Activated effector memory CD4-positive, alpha-beta T cell treated with Interleukin-2 at 50 U/mL for 16 hours (primary cell): ENCODE measurements around the gene FXYD7.
"Not testable (repeated sequence)": the region's sequence is repeated elsewhere in the genome, so short reads cannot be mapped to it uniquely, and the experiment has no call there.

Source experiments
- DNase-seq: peaks from one replicate; pipeline ENCODE4 v3.0.0-alpha.2; 2020

Gene FXYD7, protein sequence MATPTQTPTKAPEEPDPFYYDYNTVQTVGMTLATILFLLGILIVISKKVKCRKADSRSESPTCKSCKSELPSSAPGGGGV

DNA sequence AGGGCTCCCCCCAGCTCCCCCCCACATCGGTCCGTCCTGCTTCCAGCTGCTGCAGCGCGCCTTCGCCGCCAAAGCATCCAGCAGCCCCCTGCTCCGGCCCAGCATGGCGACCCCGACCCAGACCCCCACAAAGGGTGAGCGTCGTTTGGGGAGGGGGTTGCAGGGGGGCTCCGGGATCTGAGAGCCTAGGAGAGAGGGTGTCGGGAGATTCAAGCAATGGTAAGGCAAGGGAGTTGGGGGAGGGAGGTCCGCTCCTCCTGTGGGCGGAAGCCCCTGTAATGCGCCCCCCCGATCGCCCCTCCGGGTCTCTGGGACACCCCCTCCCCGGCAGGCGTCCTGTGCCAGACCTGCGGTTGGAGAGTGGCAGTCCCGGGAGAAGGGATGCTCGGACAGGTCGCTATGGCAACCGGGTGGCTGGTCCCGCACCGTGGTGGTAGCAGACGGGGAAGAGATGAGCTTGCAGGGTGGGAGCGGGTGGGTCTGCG, at the start of gene FXYD7:
Gene FXYD7, plus strand, starts transcription at position 25 of the 485 bp plus-strand sequence. Its CDS starts 79 bp downstream, at position 104.
- DNase-seq, result no peak

DNA sequence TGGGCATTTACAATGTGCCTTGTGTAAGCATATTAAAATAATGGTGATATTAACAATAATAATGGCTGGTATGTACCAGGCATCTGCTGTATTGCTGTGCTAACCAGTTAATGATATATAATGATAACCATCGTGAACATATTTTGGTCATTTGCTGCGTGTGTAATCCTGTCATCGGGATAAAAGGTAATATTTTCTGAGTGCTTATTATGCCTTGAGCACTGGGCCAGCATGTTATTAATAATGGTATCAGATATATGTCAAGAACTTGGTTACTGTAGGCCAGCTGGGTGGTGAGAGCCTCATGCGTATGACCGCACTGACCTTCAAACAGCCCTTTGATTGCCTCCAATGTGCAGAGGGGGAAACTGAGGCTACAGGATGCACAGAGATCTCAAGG, 49.6 kb upstream of the FXYD7 start:
- DNase-seq, result no peak

DNA sequence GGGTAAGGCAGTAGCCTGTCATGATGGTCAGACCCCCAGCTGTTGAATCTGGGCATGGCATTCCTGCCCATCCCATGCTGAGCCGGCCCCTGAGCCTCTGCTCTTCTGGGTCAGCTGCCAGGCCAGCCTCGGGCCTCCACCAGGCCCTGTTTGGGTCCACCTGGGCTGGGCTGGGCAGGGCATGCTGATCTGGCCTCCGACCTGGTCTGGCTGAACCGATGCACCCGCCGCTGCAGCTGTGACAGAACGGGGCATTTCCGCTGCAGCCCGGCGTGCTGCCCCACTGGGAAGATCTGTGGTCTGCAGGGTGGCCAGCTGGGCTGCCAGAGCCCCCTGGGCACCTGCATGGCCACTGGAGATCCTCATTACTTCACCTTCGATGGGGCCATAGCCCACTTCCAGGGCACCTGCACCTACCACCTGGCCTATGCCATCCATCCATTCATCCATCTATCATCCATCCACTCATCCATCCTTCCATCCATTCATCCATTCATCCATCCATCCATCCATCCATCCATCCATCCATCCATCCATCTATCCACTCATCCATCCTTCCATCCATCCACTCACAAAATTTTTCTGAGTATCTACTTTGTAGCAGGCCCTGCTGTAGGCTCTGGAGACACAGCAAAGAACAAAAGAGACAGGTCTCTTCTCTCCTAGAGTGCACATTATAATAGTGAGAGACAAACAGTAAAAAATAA, 49.0 kb upstream of the FXYD7 start:
- DNase-seq, result no peak

DNA sequence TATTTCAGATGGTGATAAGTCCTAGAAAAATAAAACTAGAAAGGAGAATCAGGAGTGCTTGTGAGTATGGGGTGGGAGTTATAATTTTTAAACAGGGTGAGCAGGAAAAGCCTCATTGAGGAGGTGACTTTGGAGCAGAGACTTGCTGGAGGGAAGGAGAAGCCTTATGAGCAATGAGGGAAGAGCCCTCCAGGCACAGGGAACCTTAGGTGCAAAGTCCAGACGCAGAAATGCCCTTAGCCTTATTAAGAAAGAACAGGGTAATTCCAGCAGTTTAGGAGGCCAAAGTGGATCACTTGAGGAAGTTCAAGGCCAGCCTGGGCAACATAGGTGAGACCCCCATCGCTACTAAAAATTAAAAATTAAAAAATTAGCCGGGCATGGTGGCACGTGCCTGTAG, 48.4 kb upstream of the FXYD7 start:
- no peak for DNase-seq

DNA sequence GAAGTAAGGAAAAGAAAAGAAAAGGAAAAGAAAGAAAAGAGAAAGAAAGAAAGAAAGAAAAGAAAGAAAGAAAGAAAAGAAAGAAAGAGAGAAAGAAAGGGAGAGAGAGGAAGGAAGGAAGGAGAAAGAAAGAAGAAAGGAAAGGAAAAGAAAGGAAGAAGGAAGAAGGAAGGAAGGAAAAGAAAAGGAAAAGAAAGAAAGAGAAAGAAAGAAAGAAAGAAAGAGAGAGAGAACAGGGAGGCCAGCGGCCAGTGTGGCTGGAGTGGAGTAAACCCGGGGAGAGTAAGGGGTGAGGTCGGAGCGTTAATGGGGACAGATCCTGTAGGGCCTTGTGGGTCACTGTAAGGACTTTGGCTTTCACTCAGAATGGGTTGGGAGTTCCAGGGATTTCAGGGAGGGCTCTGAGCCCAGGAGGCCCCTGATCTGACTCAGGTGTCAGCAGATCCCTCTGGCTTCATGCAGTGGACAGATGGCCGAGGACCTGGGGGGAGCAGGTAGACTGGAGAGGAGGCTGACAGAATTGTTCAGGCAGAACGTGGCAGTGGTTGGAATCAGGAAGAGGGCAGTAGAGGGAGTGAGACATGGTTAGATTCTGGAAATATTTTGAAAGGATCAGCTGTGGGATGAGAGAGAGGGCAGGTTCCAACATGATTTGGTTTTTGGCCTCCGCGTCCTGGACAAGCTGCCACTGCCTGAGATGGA, 47.2 kb upstream of the FXYD7 start:
- no peak for DNase-seq

DNA sequence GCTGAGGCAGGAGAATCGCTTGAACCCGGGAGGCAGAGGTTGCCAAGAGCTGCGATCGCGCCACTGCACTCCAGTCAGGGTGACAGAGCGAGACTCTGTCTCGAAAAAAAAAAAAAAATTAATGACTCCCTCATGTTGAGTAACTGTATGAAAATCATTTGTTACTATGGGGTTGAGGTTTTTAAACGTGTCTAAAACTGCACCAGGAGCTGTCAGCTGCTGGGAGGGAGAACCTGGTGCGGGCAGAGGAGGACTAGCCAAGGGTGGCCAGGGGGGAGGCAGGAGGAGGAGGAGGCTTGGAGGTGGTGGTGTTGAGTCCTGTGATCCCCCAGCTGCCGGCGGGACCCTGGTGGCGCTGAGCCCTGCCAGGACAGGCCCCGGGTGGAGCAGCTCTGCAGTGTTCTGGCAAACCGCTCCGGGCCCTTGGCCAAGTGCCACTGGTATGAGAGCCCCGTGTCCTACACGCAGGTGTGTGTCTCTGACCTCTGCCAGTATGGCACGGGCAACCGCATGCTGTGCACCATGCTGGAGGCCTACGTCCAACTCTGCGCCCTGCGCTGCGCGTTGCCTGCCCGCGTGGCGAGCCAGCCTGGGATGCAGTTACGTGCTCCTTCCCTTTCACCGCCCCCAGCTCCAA, 44.5 kb upstream of the FXYD7 start:
- DNase-seq, result no peak

DNA sequence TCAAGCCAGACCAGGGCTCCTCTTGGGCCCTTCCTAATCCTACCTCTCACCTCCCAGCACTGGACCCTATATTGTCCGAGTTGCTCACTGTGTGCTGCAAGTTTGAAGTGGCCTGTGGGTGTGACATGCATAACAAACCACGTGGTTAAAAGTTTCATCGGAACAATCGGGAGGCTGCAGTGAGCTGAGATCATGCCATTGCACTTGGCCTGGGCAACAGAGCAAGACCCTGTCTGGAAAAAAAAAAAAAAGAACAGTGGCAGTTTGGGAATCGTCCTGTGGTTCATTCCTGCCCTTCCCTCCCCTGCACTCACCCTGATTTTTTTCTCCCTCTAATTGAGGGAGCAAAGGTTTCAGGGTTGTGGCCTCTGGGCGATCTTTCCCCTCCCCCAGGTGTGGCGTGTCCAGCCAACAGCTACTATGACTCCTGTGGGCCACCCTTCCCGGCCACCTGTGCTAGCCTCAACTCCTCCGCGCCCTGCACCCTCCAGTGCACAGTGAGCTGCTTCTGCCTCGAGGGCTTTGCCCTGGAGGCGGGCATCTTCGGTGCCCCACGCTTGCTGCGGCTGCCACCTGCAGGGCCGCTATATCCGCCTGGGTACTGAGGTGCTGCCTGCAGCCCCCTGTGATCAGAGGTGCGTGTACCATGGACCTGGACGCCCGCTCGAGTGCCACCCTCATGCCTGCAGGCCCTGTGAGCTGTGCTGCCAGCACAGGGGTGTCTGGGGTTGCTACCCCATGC, 43.7 kb upstream of the FXYD7 start:
- no peak for DNase-seq

DNA sequence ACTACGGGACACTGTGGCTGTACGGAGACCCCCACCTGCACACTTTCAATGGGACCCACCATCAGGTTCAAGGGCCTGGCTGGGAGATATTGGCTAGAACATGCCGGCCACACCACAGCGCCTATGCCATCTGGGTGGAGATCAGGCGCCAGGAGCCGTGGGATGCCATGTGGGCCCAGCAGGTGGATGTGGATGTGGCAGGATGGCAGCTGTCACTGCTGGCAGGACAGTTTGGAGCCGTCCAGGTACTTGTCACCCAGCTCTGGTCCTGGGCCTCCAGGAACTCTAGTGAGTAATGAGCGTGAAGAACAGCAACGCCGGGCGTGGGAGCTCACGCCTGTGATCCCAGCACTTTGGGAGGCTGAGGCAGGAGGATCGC, 43.2 kb upstream of the FXYD7 start:
- no peak for DNase-seq

DNA sequence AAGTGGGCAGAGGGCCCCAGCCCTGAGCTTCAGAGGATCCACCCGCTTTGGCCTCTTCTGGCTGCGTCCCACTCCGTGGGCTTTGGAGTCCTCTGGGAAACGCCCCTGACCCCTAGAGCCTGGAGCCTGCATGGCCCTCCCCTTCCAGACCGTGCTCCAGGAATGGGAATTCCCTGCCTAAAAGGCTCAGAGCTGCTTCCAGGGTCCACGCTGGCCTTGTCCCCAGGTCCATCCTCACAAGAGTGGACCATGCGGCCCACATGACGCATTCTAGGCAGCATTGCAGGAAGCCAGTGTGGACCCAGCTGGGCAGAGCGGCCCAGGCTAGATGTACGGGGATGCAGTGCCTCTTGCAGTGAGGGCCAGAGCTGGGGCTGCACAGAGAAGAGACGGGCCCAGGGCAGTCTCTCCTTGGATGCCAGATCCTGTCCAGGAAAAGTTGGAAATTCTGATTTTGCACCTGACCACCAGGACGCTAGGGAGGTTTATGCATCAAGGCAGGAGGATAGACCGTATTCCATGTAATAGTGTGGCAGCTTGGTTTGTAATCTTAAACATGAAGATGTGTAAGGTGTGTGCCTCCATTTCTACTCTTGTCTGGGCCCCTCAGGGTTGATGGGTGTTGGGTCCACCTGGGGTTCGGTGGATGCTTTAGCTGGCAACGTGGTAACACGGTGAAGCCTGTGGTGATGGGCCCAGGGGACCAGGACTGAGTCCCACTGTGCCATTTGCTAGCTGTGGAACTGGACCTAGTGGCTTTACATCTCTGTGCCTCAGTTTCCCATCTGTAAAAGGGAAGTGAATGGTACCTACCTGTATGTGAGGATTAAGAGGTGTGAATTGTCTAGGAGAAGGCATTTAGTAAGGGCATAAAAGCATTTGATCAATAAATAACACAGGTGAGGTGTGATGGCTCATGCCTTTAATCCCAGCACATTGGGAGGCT, 42.2 kb upstream of the FXYD7 start:
- no peak for DNase-seq

DNA sequence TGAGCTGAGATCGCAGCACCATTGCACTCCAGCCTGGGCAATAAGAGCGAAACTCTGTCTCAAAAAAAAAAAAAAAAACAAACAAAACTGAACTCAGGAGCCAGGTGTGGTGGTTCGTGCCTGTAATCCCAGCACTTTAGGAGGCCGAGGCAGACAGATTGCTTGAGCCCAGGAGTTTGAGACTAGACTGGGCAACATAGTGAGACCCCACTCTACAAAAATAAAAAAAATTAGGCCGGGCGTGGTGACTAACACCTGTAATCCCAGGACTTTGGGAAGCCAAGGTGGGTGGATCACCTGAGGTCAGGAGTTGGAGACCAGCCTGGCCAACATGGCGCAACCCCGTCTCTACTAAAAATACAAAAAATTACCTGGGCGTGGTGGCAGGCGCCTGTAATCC, 41.1 kb upstream of the FXYD7 start:
- DNase-seq, result not testable (repeated sequence)

DNA sequence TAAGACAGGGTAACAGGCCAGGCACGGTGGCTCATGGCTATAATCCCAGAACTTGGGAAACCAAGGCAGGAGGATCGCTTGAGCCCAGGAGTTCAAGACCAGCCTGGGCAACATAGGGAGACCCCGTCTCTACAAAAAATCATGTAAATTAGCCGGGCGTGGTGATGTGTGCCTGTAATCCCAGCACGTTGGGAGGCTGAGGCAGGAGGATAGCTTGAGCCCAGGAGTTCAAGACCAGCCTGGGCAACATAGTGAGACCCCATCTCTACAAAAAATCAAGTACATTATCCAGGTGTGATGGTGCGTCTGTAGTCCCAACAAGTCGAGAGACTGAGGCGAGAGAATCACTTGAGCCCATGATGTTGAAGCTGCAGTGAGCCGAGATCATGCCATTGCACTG, 39.4 kb upstream of the FXYD7 start:
- not testable (repeated sequence) for DNase-seq

DNA sequence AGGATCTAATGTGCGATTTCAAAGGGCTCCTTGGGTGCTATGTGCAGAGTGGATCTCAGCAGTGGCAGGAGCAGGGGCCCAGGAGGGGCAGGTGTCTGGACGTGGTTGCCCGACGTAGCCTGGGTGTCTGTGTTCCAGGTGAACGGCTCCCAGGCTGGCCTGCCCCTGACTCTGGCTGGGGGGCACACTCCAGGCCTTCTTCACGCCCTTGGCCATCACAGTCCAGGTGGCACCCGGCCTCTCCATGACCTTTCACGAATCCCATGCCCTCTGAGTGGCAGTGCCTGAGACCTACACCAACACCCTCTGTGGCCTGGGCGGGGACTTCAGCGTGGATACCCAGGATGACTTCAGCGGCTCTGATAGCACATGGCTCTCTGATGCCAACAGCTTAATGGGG, 38.7 kb upstream of the FXYD7 start:
- no peak for DNase-seq

DNA sequence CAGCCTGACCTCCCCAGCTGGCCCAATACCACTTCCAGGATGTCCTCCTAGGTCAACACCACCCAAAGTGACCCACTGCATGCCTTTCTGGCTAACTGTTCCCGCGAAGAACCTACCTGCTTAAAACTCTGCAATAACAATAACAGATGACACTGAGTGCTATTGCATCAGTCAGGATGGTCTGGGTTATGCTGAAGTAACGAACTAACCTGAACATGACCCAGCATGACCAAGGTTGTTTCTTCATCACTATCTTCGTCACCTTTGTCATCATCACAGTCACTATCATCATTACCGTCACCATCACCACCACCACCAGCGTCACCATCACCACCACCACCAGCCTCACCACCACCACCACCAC, 38.0 kb upstream of the FXYD7 start:
- no peak for DNase-seq

DNA sequence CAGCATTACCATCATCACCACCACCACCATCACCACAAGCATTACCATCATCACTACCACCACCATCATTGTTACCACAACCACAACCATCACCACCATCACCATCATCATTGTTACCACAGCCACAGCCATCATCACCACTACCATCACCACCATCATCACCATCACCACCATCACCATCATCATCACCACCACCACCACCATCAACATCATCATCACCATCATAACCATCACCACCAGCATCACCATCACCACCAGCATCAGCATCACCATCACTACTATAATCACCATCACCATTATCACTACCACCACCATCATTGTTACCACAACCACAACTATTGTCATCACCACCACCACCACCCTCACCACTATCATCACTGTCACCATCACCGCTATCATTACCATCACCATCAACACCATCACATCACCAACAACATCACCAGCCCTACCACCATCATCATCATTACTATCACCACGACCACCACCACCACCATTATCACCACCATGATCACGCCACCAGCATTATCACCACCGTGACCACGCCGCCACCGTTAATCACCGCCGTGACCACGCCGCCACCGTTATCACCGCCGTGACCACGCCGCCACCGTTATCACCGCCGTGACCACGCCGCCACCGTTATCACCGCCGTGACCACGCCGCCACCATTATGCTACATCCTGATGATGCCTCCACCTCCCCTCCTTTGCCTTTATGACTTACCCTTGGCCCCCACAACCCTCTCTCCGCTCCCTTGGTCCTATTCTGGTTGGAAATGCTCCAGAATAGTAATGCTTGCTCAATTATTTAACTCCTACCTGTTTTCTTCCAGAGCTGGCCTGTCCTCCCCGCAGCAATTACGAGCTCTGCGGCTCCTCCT, 37.4 kb upstream of the FXYD7 start:
- no peak for DNase-seq

DNA sequence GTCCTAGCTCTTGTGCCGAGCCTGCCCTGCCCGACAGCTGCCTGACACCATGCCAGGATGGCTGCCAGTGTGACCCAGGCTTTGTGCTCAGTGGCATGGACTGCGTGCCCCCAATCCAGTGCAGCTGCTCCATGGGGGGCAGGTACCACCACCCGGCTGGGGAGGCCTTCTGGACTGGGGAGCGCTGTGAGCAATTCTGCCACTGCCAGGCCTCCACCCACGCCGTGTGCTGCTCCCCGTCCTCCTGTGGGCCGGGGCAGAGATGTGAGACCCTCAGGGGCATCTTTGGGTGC, 36.8 kb upstream of the FXYD7 start:
- DNase-seq, result no peak

DNA sequence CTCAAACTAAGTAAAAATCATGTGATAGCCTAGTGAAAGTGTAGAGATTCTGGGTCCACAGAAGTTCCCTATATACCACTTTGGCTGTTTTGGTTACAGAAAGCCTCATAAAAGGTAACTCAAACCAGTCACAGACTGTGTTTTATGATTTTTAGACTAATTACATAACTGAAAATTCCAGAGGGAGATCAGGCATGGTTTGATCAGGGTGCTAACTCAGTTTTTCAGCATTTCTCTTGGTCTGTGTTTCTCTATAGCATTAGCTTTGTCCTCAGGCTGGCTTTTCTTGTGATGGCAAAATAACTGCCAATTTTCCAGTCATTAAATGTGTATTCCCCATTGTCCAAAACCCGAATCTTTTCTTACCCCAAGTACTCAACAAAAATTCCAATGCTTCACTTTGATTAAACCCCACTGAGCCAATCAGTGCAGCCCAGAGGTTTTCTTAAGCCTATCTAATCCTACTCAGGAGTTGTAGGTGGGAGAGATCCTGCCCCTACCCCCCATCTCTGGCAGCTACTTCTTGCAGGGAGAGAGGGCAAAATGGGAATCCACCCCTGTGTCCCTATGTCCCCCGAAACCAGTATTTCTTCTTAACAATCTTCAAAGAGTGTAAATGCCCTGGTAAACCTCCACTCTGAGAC, 36.0 kb upstream of the FXYD7 start:
- no peak for DNase-seq

DNA sequence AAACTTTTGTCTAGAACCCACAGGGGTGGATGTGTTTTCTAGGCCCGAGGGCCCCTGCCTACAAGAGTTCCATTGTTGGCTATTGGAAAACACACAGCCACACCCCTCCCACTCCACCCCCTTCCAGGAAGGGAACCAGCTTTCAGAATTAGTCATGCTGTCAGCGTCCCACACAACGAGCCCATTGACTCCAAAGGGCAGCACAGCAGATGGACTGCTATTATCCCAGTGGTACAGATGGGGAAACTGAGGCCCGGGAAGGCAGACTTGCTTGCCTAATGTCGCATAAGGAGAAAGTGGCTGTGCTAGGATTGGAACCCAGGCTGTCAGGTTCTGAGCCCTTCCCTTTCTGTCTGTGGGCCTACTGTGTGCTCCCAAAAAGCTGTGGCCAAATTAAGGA, 35.5 kb upstream of the FXYD7 start:
- no peak for DNase-seq

DNA sequence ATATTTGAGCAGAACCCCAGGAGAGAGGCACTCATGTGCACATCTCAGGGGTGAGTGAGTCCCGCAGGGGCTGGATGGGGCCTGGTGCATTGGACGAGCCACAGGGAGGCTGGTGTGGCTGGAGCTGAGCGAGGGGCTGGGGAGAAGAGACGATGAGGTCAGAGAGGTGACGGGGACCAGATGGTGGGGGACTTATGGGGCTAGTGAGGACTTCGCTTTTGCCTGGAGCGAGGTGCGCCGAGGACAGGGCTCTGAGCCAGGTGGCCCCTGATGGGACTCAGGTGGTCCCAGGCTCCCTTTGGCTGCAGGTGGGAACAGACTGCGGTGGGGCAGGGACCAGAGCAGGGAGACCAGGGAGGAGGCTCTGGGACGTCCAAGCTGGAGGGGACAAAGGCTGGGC, 34.3 kb upstream of the FXYD7 start:
- no peak for DNase-seq

DNA sequence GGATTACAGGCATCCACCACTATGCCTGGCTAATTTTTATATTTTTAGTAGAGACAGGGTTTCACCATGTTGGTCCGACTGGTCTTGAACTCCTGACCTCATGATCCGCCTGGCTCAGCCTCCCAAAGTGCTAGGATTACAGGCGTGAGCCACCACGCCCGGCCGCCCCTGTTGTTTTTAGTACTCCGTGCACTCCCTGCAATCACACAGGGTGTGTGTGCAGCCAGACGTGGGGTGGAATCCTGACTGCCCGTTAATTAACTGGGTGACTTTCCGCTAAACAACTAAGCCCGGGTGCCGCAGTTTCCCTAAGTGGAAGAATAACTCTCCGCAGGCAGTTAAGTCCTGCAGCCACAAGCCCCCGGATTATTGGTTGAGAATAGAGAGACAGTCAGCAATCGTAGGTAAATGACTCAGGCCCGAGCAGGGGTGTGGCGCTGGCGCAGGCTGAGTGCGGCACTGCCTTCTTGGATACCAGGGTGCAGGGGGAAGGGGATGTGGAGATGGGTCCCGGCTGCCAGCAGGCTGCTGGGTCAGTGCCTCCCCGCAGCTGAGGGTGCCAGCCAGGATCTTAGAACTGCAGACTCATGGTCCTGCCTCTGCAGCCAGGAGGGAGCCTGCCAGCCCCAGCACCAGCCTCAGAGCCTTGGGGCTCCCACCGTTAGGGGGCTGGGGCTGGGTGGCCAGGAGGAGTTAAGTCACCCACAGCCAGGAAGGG, 33.5 kb upstream of the FXYD7 start:
- no peak for DNase-seq

DNA sequence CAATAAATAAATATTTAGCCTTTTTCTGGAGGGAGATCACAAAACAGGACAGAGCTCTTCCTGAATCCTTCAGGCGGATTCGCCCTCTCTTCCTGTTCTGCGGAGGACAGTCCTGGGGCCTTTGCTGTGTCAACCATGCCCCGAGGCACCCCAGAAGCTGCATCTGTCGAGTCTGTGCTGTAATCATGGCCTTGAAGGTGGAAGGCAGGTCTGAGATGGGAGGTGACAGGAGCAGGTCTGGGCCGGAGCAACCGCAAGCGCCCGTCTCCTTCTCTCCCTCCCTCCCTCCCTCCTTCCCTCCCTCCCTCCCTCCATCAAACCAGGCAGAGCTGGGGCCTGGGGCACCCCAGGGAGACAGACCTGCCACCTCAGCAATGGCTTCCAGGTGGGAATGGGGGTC, 32.1 kb upstream of the FXYD7 start:
- DNase-seq, result no peak
